A673 (cell line): ENCODE results near the gene SERP2. TPM values are rescaled to one million over a fixed set of nuclear protein-coding genes. Genes with fewer than 3 reads are reported as not detected.

Experiments used
- BruUV-seq: library from RNA; stranded (reverse); fragments of 400-500 nt; replicated peaks from 2 replicates; lab custom pipeline; 2021; lab: Mats Ljungman, UMichigan
- CTCF ChIA-PET: fragments of 300-600 bp; sonication (Branson Sonifier 250); formaldehyde crosslinking; loops from one replicate; lab custom pipeline; 2022; ENCODE audit warnings: antibody characterized with exemption; lab: Charles Lee
- POLR2A ChIA-PET: fragments of 300-600 bp; sonication (Branson Sonifier 250); formaldehyde crosslinking; loops from one replicate; lab custom pipeline; 2022; ENCODE audit warnings: antibody characterized with exemption; ENCODE audit not compliant: low non-redundant PET; lab: Charles Lee
- DNase-seq: peaks from one replicate; pipeline ENCODE4 v3.0.0-alpha.2; 2015; ENCODE audit warnings: low spot score
- H3K27ac ChIP-seq: fragments of 200-600 bp; sonication (generic); 2 replicates; pipeline ENCODE4 v1.5.1; 2016; ENCODE audit warnings: mixed run types, low read depth, mild to moderate bottlenecking, mixed read lengths, antibody characterized with exemption, low read length; ENCODE audit not compliant: poor library complexity, severe bottlenecking
- H3K27me3 ChIP-seq: fragments of 200-600 bp; sonication (generic); replicated peaks from 2 replicates; pipeline ENCODE4 v1.6.1; 2017; ENCODE audit warnings: mixed run types, low read depth, mild to moderate bottlenecking, mixed read lengths, antibody characterized with exemption, low read length; ENCODE audit not compliant: insufficient read depth, poor library complexity
- H3K36me3 ChIP-seq: fragments of 200-600 bp; sonication (generic); 2 replicates; pipeline ENCODE4 v1.6.1; 2016; ENCODE audit warnings: mixed run types, mild to moderate bottlenecking, mixed read lengths, antibody characterized with exemption, low read length; ENCODE audit not compliant: insufficient read depth, poor library complexity, severe bottlenecking
- H3K4me1 ChIP-seq: fragments of 200-600 bp; sonication (generic); 2 replicates; pipeline ENCODE4 v1.6.1; 2017; ENCODE audit warnings: mixed run types, mild to moderate bottlenecking, mixed read lengths, antibody characterized with exemption, low read length; ENCODE audit not compliant: insufficient read depth, poor library complexity, severe bottlenecking
- H3K4me3 ChIP-seq: fragments of 200-600 bp; sonication (generic); 2 replicates; pipeline ENCODE4 v1.5.1; 2016; ENCODE audit warnings: low read depth, mixed run types, mild to moderate bottlenecking, mixed read lengths, low read length; ENCODE audit not compliant: poor library complexity, severe bottlenecking
- H3K9me3 ChIP-seq: fragments of 200-600 bp; sonication (generic); 2 replicates; pipeline ENCODE4 v1.6.1; 2016; ENCODE audit warnings: mixed run types, low read depth, mild to moderate bottlenecking, mixed read lengths, antibody characterized with exemption, low read length; ENCODE audit not compliant: poor library complexity, severe bottlenecking
- EZH2 ChIP-seq: fragments of 200-600 bp; sonication (generic); IDR thresholded peaks from 2 replicates; pipeline ENCODE4 v1.6.1; 2017; ENCODE audit warnings: borderline replicate concordance, low read depth, mild to moderate bottlenecking, mixed read lengths, antibody characterized with exemption, low read length; ENCODE audit not compliant: poor library complexity, severe bottlenecking
- intact Hi-C: fragments of 100-400 bp; cut with micrococcal nuclease; formaldehyde crosslinking; loops from one replicate; pipeline ENCODE4 v1.10.0; 2022; ENCODE audit not compliant: unreplicated experiment
- total RNA-seq: library from RNA; stranded (reverse); gene quantifications from 2 replicates; pipeline ENCODE4 v1.2.3, GENCODE V29; 2021
- TF ChIP-seq, protein P1 (sequence below): fragments of 300-800, 200-600 bp; sonication (generic); conservative IDR thresholded peaks from 2 replicates; pipeline ENCODE4 v1.5.1; 2017; ENCODE audit warnings: low read depth, mild to moderate bottlenecking, antibody characterized with exemption, low read length, moderate library complexity, mixed read lengths

SERP2 gene
- total RNA-seq, 1 experiment from 2014 or later: 0.69 TPM

- intact Hi-C loops: no loop called here
- H3K9me3 ChIP-seq: no peaks in the 10 kb centered on the region
- H3K36me3 ChIP-seq: no peaks in the 10 kb centered on the region
- TF ChIP-seq, protein P1, sequence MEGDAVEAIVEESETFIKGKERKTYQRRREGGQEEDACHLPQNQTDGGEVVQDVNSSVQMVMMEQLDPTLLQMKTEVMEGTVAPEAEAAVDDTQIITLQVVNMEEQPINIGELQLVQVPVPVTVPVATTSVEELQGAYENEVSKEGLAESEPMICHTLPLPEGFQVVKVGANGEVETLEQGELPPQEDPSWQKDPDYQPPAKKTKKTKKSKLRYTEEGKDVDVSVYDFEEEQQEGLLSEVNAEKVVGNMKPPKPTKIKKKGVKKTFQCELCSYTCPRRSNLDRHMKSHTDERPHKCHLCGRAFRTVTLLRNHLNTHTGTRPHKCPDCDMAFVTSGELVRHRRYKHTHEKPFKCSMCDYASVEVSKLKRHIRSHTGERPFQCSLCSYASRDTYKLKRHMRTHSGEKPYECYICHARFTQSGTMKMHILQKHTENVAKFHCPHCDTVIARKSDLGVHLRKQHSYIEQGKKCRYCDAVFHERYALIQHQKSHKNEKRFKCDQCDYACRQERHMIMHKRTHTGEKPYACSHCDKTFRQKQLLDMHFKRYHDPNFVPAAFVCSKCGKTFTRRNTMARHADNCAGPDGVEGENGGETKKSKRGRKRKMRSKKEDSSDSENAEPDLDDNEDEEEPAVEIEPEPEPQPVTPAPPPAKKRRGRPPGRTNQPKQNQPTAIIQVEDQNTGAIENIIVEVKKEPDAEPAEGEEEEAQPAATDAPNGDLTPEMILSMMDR: no peak
- TF ChIP-seq EZH2: no peak
- no peak overlapping the region for H3K4me3 ChIP-seq
- H3K27ac ChIP-seq: no peak overlapping the region
- no peak for DNase-seq
- no peaks in the 10 kb centered on the region for H3K27me3 ChIP-seq
- no TSS peak for BruUV-seq
- no peaks in the 10 kb centered on the region for H3K4me1 ChIP-seq
- ChIA-PET POLR2A (no interaction called here), CTCF (no interaction called here)
Observed at GRCh38 chr13:44382635-44383145, 9.1 kb downstream of the SERP2 start.

DNA sequence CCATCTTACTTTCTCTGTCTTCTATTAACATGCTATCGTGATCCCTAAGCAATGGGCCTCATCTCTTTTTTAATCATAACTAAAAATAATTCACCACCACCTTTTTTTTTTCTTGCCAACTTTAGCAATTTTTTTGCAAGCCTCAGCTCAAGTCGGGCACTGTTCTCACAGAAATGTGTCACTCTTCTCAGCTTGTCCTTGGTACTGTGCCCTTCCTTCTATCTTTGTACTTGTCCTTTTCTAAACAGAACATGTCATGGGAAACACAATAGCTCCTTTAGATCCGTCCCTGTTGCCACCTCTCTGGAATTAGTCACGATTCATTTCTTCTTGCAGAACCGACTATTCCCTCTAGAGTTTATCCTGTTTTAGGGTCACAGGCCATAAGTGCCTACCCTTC, 10.3 kb downstream of the SERP2 start:
- no peaks in the 10 kb centered on the region for H3K4me1 ChIP-seq
- H3K27ac ChIP-seq: no peak overlapping the region
- no peaks in the 10 kb centered on the region for H3K27me3 ChIP-seq
- DNase-seq: no peak
- ChIA-PET POLR2A (no interaction called here), CTCF (no interaction called here)
- intact Hi-C loops: no loop called here
- TF ChIP-seq, protein P1: no peak
- TF ChIP-seq EZH2: no peak
- no TSS peak for BruUV-seq
- no peak overlapping the region for H3K4me3 ChIP-seq
- H3K9me3 ChIP-seq: no peaks in the 10 kb centered on the region
- H3K36me3 ChIP-seq: no peaks in the 10 kb centered on the region

- TF ChIP-seq, protein P1: no peak
- no peak for TF ChIP-seq EZH2
- CTCF ChIA-PET: no interaction called here
Observed at GRCh38 chr13:44384778-44385177, 11.2 kb downstream of the SERP2 start.

More at GRCh38 chr13:44384778-44385177, 11.2 kb downstream of the SERP2 start:
- no peak for DNase-seq
- no peak overlapping the region for H3K4me3 ChIP-seq
- H3K36me3 ChIP-seq: no peaks in the 10 kb centered on the region
- no peak overlapping the region for H3K27ac ChIP-seq
- POLR2A ChIA-PET: no interaction called here
- H3K4me1 ChIP-seq: no peaks in the 10 kb centered on the region
- H3K27me3 ChIP-seq: no peaks in the 10 kb centered on the region
- intact Hi-C loops: loop anchor here (5.0 kb wide), 1 partner anchor 47 kb away; no protein-coding TSS in a partner anchor
- no TSS peak for BruUV-seq
- no peaks in the 10 kb centered on the region for H3K9me3 ChIP-seq
